ENCODE results near the gene FKBP8. TPM values are rescaled to one million over a fixed set of nuclear protein-coding genes. Genes with fewer than 3 reads are reported as not detected.
A peak's percentile ranks its signal among the peaks of the same experiment; 100 is the strongest.

The FKBP8 gene
- 345 to 423 TPM (median 410 TPM) in 3 replicates for total RNA-seq (2021)
- Bru-seq, nascent RNA = percentile 72 among the genes with signal in this experiment
- long read RNA-seq, experiment 1, transcript FKBP8-213 (9 exons, 1,849 nt) = major isoform, 735 of 1,394 reads
- long read RNA-seq, experiment 1, transcript FKBP8-206 (9 exons, 1,756 nt) = minor isoform, 8 of 1,394 reads
- long read RNA-seq, experiment 1, transcript FKBP8-209 (9 exons, 1,781 nt) = minor isoform, 11 of 1,394 reads
- long read RNA-seq, experiment 1, transcript FKBP8-201 (9 exons, 1,710 nt) = minor isoform, 421 of 1,394 reads
- long read RNA-seq, experiment 1, partial matches to known transcripts = 118 of 1,394 reads
- long read RNA-seq, experiment 1, other reads (novel, unspliced or antisense) = 99 of 1,394 reads
- long read RNA-seq, experiment 2, transcript FKBP8-209 (9 exons, 1,781 nt) = major isoform, 132 of 549 reads
- long read RNA-seq, experiment 2, partial matches to known transcripts = 266 of 549 reads
- long read RNA-seq, experiment 2, other reads (novel, unspliced or antisense) = 148 of 549 reads
- long read RNA-seq, experiment 3, transcript FKBP8-201 (9 exons, 1,710 nt) = minor isoform, 69 of 369 reads
- long read RNA-seq, experiment 3, transcript FKBP8-209 (9 exons, 1,781 nt) = minor isoform, 8 of 369 reads
- long read RNA-seq, experiment 3, transcript FKBP8-213 (9 exons, 1,849 nt) = major isoform, 207 of 369 reads
- long read RNA-seq, experiment 3, transcript FKBP8-202 (6 exons, 1,292 nt) = minor isoform, 7 of 369 reads
- long read RNA-seq, experiment 3, partial matches to known transcripts = 43 of 369 reads
- long read RNA-seq, experiment 3, other reads (novel, unspliced or antisense) = 31 of 369 reads

DNA sequence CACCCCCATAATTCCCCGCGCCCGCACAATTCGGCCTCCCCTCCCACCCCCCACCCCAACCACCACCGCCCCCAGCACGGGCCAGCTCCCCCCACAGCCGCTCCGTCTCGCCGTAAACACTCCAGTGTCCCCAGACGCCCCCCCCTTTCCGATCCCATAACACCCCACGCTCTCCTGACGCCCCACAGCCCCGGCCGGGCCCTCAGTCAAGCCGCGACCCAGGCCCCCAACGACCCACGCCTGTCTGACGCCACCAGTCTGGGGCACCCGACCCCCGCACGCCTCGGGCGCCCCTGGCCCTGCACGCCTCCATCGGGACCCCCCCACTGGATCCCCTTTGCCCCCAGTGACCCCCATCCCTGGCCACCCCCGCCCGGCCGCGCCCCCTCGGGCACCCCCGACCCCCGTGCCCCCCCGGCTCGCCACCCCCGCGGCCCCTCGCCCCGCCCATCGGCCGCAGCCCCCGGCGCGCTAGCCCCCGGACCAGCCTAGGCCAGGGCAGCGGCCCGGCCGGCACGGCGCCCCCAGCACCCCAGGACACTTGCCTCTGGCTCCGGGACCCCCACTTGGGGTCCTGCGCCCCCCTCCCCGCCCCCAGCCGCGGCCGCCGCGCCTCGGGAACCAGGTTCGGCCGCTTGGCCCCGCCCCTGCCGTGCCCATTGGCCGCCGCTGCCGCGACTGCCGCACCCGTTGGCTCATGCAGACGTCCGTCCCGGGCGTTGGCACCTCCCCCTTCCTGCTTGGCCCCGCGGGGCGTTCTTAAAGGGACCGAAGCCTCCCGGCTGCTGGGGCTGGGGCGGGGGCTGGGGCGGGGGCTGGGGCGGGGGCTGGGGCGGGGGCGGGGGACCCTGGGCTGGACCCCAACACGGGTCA, at the start of gene FKBP8:
Gene FKBP8 (minus strand): TSS at position 633 of the 873 bp plus-strand sequence. CDS start 1,603 bp downstream, outside the sequence.
- Mint-ChIP-seq H3K9me3 (no peaks in the 10 kb centered on the region), H3K4me1 (peaks cover 16% of the 10 kb centered on the region), H3K4me3 (peak within 1 kb of the TSS; percentile 84), H3K36me3 (peaks cover 20% of the 10 kb centered on the region), H3K27ac (peak within 1 kb of the TSS; percentile 90), H3K27me3 (ENCODE audit: low read depth) (no peaks in the 10 kb centered on the region)
- POLR2A ChIA-PET = interaction anchor here (2.0 kb wide), 1 partner anchor 14 kb away, joined by 8 read pairs; the partner anchor contains the start of gene KXD1
- DNase-seq (ENCODE audit: low spot score) (peak; percentile 97), ATAC-seq (peak; percentile 96)
- CTCF ChIA-PET = interaction anchor here (1.1 to 1.4 kb wide), 8 partner anchors 14 to 76 kb away, joined by 3 to 7 read pairs (median 4); partner anchors contain the start of gene KXD1
- TF ChIP-seq FOXP4 (CRISPR knock-in tag; IDR thresholded peaks at IDR 0.05) (no peak), GABPB1 (CRISPR knock-in tag; IDR thresholded peaks at IDR 0.05) (no peak), SMAD3 (CRISPR knock-in tag; IDR thresholded peaks at IDR 0.05; ENCODE audit: borderline replicate concordance) (no peak), TP53 (CRISPR knock-in tag; IDR thresholded peaks at IDR 0.05) (no peak), ATF3 (CRISPR knock-in tag; conservative IDR thresholded peaks at IDR 0.05) (no peak), ZNF138 (CRISPR knock-in tag; conservative IDR thresholded peaks at IDR 0.05) (no peak), USF1 (CRISPR knock-in tag; IDR thresholded peaks at IDR 0.05) (no peak), NFYB (CRISPR knock-in tag; conservative IDR thresholded peaks at IDR 0.05; ENCODE audit: low read depth) (peak; percentile 93), GRHL2 (CRISPR knock-in tag; IDR thresholded peaks at IDR 0.05; ENCODE audit: insufficient replicate concordance, severe bottlenecking) (no peak), ZNF281 (CRISPR knock-in tag; IDR thresholded peaks at IDR 0.05) (no peak), E2F5 (CRISPR knock-in tag; IDR thresholded peaks at IDR 0.05) (0 out of 2 replicates have a peak, but pooled peaks have one; percentile 33), FOXK1 (CRISPR knock-in tag; IDR thresholded peaks at IDR 0.05) (no peak), SMAD4 (CRISPR knock-in tag; IDR thresholded peaks at IDR 0.05) (no peak), ZNF232 (CRISPR knock-in tag; IDR thresholded peaks at IDR 0.05) (no peak), ETV6 (CRISPR knock-in tag; IDR thresholded peaks at IDR 0.05) (no peak)
- TF ChIP-seq, protein P1, sequence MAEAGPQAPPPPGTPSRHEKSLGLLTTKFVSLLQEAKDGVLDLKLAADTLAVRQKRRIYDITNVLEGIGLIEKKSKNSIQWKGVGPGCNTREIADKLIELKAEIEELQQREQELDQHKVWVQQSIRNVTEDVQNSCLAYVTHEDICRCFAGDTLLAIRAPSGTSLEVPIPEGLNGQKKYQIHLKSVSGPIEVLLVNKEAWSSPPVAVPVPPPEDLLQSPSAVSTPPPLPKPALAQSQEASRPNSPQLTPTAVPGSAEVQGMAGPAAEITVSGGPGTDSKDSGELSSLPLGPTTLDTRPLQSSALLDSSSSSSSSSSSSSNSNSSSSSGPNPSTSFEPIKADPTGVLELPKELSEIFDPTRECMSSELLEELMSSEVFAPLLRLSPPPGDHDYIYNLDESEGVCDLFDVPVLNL (CRISPR knock-in tag; IDR thresholded peaks at IDR 0.05; ENCODE audit: borderline replicate concordance, low read depth) = no peak
- TF ChIP-seq, protein P2, sequence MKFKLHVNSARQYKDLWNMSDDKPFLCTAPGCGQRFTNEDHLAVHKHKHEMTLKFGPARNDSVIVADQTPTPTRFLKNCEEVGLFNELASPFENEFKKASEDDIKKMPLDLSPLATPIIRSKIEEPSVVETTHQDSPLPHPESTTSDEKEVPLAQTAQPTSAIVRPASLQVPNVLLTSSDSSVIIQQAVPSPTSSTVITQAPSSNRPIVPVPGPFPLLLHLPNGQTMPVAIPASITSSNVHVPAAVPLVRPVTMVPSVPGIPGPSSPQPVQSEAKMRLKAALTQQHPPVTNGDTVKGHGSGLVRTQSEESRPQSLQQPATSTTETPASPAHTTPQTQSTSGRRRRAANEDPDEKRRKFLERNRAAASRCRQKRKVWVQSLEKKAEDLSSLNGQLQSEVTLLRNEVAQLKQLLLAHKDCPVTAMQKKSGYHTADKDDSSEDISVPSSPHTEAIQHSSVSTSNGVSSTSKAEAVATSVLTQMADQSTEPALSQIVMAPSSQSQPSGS (CRISPR knock-in tag; IDR thresholded peaks at IDR 0.05; ENCODE audit: borderline replicate concordance, low read depth) = no peak
- TF ChIP-seq, protein P3, sequence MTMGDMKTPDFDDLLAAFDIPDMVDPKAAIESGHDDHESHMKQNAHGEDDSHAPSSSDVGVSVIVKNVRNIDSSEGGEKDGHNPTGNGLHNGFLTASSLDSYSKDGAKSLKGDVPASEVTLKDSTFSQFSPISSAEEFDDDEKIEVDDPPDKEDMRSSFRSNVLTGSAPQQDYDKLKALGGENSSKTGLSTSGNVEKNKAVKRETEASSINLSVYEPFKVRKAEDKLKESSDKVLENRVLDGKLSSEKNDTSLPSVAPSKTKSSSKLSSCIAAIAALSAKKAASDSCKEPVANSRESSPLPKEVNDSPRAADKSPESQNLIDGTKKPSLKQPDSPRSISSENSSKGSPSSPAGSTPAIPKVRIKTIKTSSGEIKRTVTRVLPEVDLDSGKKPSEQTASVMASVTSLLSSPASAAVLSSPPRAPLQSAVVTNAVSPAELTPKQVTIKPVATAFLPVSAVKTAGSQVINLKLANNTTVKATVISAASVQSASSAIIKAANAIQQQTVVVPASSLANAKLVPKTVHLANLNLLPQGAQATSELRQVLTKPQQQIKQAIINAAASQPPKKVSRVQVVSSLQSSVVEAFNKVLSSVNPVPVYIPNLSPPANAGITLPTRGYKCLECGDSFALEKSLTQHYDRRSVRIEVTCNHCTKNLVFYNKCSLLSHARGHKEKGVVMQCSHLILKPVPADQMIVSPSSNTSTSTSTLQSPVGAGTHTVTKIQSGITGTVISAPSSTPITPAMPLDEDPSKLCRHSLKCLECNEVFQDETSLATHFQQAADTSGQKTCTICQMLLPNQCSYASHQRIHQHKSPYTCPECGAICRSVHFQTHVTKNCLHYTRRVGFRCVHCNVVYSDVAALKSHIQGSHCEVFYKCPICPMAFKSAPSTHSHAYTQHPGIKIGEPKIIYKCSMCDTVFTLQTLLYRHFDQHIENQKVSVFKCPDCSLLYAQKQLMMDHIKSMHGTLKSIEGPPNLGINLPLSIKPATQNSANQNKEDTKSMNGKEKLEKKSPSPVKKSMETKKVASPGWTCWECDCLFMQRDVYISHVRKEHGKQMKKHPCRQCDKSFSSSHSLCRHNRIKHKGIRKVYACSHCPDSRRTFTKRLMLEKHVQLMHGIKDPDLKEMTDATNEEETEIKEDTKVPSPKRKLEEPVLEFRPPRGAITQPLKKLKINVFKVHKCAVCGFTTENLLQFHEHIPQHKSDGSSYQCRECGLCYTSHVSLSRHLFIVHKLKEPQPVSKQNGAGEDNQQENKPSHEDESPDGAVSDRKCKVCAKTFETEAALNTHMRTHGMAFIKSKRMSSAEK (CRISPR knock-in tag; IDR thresholded peaks at IDR 0.05; ENCODE audit: borderline replicate concordance) = no peak

Data from WTC11 (cell line).